C4-2B (cell line): ENCODE data around the gene ERICH6B.

Source experiments
- CTCF ChIP-seq: fragments of 450-650 bp; conservative IDR thresholded peaks from 2 replicates; pipeline ENCODE4 v1.5.1; 2017; ENCODE audit warnings: mild to moderate bottlenecking
- ZFX ChIP-seq: fragments of 450-650 bp; IDR thresholded peaks from 2 replicates; pipeline ENCODE4 v1.6.1; 2017

GRCh38 chr13:45628094-45628493 lies 12.6 kb upstream of the ERICH6B start:
- TF ChIP-seq CTCF = no peak
- no peak for TF ChIP-seq ZFX
